HL-60/S4 treated with retinoic acid at 250 ng/mL for 4 days and 3 days (cell line): ENCODE data around the gene IGF2BP2.

Experiments used
- in situ Hi-C: fragments of 300-500 bp; cut with MboI; formaldehyde crosslinking; loops from 2 replicates; pipeline ENCODE4 v1.7.0; 2022; ENCODE audit warnings: low sequenced_read_pairs

Gene IGF2BP2

DNA sequence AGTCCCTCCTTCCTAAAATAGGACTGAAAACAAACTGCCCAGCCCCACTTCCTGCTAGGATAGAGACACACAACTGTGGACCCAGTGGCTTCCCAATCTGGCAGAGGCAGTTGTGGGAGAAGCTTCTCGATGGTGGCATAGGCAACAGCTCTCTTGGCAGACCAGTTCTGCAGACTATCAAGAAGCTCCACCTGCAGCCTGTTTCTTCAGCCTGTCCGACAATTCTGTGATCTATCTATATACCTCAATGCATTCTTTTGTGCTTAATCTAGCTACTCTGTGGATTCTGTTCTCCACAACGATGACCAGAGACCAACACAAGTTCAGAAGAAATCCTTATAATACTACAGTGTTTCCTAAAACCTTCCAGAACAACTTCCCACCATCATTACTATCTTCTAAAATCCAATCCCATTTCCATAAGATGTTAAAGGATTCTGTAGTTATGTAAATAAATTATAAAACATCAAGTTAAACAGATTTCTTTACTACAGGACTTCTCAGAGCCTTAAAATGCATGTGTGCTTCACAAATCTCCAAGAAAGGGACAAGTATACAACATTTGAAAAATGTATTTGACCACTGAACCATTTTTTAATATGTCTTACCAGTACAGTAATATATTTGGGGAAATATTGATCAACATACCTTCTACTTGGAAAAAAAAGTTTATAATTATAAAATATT is 57.7 kb downstream of the IGF2BP2 start:
- in situ Hi-C loops: no loop called here

DNA sequence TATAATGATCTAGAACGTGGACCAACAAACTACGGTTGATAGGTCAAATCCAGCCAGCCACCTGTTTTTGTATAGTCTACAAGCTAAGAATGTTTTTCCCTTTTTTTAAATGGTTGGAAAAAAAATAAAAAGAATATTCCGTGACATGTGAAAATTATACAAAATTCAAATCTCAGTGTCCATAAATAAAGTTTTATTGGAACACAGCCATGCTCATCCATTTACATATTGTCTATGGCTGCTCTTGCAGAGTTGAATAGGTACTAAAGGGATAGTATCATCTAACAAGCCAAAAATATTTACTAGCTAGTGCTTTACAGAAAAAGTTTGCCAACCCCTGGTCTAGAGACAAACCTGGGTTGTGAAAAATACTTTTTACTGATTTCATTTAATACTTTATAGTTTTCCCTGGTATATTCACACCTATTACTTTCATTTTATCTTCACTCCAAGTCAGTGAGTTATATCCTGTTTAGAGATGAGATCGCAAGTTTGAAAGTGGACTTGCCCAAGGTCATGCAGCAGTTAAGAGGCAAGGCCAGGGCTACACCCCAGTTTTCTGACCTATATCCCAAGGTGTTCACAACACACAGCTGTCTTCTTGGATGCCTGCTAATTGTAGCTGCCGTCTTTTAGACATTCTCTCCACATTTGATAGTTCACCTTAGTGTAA is 58.4 kb downstream of the IGF2BP2 start:
- in situ Hi-C loops: no loop called here

DNA sequence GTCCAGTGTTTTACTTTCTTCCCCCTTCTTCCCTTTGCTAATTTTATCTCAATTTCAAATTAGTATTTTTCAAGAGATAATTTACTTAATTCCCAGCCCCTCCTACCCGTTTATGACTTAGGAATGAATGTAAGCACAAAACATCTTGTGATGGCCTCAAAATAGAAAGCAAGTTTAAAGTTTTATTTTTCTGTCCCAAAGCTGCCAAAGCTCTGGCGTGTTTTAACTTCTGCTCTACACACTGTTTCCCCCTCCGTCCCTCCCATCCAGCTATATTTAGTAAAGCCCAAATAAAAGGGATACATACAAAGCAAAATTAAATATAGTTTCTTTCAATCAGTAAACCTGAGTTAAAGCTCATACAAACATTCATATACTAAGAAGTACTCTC is 59.9 kb downstream of the IGF2BP2 start:
- in situ Hi-C loops: no loop called here

DNA sequence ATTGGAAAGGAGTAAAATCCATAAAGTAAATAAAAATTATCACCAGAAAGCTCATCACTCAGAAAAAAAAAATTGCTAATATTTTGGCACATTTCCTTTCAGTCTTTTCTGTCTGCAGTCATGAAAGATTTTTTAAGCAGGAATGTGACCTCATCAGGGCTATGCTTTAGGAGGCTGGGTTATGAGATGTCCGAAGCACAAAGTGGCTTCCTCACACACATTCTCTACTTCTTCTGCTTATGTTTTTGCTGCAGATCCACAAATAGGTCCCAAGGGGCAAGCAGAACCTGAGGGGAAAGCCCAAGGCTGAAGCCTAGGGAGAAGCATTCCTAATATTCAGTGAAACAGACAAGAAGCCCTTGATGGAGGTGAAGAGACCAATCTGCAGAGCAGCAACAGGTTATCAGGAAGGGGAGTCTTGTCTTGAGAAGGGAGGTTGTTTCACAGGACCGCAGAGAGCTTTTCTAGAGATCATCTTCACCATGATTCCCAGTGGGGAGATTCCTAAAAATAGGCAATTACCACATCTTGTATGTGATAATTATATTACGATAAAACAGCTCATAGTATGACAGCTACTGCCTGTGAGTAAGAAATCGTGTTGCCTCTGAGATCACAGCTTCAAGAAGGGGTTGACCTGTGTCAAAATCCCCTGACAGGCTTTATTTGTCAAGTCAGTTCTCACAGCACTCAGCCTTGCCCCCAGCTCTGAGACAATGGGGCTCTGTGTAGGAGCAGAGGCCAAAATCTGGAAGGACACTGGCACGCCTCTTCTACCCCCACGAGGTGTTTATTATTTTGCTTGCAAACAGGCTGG is 60.5 kb downstream of the IGF2BP2 start:
- in situ Hi-C loops: no loop called here

DNA sequence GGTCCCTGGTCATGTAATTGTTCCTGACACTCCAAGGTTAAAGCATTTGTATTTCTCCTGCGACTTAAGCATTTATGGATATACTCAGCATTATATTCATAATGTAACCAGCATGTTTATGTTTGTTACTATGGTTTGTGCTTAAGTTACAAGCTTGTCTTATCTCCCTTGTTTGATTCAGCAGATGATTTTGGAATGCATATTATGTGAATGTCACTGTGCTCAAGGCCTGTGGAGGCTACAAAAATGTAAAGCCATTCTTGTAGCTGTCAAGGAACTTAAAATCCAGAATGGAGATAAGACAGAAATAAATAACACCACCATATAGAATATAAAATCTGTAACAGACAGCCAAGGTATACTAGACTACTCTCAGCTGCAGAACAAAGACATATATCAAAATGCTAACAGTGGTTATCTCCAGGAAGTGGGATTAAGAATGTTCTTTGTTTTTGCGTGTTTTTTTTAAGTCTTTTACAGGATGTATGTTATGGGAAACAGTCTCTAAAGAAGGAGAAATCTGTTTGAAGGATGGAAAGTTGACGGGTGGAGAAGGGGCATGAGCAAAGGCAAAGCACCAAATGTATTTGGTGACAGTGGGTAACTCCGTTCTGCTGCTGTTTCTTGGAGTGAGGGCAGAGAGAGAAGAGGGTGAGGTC is 61.4 kb downstream of the IGF2BP2 start:
- in situ Hi-C loops: no loop called here

DNA sequence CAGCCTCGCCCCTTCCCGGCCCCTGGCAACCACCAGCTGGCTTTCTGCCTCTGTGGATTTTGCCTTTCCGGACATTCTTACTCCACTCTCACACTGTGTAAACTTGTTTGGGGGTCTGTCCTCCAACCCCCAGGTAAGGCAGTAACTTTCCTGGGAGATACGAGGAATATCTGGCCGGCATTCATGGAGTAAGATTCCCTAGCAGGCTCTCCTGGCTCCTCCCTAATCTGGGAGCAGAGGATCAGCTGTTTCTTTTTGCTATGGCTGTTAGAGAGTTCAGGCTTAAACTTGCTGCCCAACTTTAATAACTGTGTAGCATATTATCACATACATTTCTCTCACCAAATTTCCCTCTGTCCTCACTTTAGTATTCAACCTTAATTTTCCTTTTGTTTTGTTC is 64.3 kb downstream of the IGF2BP2 start:
- in situ Hi-C loops: no loop called here

DNA sequence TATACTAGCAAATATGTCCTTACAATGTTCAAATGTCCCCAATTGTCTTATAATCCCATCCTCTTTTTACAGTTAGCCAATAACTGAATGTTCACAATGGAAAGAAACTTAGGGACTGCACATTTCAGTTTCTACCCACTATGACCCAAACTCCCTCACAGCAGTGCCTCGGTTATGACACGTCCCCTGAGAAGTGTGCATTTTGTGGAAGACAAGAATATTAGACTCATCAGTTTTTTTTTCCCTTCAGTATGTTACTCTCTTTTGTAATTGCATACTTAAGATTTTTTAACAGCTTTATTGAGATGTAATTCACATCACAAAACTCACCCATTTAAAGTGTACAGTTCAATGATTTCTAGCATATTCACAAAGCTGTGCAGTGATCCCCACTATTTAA is 64.8 kb downstream of the IGF2BP2 start:
- in situ Hi-C loops: no loop called here

DNA sequence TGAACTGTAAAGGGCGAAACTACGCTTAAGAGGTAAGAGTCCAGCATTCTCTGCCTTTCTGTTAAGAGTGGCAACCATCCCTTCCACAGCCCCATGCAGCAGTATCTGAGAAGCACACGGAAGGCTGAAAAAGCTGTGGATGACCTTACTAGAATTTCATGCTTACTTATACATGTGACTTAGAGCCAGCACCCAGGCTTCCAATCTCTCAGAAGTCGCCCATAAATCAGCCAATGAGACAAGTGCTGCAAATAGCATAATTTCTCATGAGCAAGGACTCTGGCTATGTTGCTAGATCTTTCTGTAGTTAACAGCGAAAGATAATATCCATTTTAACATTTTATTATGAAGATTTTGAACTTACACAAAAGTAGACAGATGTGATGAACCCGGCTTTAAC is 65.3 kb downstream of the IGF2BP2 start:
- in situ Hi-C loops: no loop called here

DNA sequence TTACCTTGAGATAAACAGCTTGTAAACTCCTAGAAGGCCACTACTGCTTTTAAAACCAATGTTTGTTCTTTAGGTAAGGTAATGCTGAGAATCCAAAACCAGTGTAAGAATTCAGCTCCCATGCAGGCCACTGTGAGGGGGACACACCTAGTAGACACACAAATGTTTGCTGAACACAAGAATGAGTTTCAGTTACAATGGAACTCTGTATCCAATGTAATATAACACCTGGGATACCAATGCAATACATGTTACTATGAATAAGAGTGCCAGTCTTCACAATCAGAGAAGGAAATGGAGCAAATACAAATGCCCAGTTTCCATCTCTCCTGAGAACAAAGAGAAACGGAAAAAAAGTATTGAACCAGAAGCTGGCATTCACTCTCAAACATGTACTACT is 65.9 kb downstream of the IGF2BP2 start:
- in situ Hi-C loops: no loop called here

DNA sequence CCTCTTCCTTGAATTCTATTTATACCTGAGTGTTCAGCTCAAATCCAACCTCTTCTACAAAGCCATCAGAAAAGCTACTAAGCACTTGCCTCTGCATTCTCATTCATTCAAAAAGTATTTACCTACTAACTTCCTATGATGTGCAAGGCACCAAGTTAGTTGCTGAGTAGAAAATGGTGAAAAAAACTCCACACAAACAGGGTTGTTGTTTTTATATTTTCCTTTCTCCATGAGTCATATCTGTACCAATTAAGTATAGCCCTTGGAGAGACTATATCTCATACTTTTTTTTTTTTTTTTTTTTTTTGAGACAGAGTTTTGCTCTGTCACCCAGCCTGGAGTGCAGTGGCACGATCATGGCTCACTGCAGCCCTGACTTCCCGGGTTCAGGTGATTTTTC is 67.7 kb downstream of the IGF2BP2 start:
- in situ Hi-C loops: no loop called here

DNA sequence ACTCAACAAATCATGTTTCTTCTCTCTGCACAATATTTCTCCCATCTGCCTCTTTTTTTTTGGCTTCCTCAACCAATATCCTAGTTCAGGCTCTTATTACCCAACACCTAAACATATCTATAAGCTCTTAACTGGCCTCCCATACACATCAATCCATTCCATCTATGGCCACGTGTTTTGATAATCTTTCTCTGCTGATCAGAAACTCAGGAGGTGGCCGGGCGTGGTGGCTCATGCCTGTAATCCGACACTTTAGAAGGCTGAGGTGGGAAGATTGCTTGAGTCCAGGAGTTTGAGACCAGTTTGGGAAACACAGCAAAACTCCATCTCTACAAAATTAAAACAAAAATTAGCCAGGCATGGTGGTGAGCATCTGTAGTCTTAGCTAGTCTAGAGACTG is 68.4 kb downstream of the IGF2BP2 start:
- in situ Hi-C loops: no loop called here

DNA sequence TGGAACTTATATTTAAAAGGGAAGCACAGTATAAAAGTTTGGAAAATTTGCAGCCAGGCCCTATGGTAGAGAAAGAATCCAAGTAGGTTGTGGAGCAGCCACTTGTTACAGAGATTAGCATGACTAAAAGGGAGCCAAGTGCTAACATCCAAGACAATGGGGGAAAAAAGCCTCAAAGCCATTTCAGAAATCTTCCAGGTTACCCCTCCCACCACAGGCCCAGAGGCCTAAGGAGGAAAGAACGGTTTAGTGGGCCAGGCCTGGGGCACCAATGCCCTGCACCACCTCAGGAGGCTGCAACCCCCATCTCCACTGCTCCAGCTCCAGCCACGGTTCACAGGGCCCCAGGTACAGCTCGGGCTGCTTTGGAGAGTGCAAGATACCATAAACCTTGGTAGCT is 69.9 kb downstream of the IGF2BP2 start:
- in situ Hi-C loops: no loop called here

DNA sequence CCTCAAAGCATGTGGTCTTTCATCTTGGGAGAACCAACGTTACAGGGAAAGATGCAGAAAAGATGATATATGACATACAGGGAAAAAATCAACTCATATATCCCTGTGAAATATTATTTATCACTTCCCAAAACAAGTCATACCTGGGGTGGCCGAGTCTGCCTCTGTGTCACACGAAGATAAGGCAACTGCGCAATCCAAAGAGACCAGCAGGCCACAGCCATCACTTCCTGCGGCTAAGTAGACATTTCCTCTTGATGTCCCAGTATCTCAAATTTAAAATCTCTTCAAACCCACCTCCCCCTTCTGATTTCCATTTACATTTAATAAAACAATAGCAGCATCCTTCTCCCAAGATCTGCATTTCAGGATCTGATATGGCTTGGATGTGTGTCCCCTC is 71.5 kb downstream of the IGF2BP2 start:
- in situ Hi-C loops: no loop called here

DNA sequence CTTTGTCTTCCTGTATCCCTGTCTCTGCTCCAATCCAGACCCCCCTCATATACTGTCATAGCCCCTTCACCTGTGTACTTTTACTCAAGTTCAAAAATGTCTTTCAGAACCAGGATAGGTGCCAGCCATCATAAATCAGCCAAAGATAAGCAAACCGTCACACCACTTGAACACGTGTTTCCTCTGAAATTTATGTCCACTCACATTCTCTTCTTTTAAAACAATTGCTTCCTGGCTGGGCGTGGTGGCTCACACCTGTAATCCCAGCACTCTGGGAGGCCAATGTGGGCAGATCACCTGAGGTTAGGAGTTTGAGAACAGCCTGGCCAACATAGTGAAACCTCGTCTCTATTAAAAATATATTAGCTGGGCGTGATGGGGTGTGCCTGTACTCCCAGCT is 74.1 kb downstream of the IGF2BP2 start:
- in situ Hi-C loops: no loop called here

DNA sequence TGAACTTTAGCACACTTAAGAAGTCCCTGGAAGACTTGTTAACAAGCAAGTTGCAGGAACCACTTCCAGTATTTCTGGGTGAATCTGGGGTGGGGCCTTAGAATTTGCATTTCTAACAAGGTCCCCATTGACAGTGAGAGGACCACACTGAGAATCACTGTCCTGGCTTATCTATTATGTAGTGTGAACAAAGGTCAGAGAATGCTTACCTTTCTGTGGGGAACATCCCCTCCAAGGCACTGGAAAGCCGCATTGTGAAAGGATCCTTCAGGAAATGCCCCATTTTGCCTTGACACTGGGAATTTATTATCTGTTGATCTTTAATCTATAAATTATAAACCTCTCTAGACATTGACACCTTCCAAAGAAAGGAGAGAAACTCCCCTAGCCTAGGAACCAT is 74.8 kb downstream of the IGF2BP2 start:
- in situ Hi-C loops: no loop called here

DNA sequence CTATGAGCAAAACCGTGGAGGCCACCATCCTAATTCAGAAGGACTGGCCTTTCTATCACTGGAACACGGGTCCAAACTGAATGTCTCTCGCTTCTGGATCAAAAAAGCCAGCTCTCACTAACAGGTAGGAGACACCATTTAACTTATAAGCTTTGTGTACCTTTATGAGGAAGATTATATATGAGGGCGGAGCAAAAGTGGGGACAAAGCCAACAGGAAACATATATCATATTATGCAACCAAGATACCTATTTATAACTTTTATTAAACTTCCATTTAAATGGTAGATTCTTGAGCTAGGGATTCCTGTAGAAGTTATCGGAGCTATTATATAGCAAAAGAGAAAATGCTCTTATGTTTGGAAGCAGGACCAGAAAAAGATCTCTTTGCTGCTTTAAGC is 78.4 kb downstream of the IGF2BP2 start:
- in situ Hi-C loops: no loop called here

DNA sequence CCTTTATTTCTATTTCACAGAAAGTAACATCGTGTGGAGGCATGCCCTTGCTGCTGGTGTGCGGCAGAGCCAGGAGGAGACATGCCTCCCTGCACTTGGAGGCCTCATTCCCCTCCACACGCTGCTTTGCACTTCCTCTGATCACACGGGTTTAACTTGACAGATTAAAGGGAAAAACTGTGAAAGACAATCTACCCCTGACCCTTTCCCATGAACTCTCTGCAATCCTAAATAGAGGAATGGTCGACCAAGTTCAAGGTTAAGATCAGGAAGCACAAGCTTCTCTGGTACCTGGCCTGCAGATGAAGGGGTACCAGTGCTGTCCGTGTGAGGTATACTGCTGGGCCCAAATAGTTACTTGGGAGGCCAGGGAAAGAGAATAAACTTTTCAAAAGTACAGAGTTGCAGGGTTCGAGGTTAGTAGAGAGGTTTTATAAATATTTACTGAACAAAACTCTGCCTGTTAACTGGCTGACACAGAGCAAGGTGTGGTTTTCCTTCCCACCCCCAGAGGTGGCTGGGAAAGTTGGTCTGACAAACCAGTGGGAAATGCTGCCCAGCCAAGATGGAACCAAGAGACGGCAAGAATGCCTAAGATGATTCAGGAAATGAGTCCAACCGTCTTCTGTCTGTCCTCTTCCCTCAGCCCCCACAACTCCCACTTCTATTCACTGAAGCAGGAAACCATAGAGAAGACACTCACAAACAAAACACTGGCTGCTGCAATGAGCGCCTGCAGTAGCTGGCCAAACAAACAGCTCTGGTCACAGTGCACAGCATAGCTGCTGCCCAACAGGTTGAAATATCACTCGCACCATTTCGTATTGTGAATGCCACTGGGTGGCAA is 79.6 kb downstream of the IGF2BP2 start:
- in situ Hi-C loops: no loop called here

DNA sequence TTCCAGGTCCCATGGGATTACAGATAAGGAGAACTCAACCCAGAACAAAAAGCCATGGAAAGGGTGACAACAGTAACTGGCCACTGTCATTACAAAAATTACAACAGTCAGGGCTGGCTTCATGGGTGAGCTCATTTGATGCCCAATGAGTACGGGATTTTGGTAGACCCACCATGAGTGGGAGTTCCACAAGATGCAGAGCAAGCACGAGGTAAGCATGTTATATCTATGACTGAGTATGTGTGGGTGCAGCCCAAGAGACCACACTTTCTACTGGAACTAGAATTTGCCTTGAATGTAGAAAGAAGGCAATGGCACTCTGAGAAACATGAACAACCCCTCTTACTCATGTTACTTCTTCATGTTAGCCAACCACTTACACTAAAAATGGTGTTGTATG is 83.3 kb downstream of the IGF2BP2 start:
- in situ Hi-C loops: no loop called here

DNA sequence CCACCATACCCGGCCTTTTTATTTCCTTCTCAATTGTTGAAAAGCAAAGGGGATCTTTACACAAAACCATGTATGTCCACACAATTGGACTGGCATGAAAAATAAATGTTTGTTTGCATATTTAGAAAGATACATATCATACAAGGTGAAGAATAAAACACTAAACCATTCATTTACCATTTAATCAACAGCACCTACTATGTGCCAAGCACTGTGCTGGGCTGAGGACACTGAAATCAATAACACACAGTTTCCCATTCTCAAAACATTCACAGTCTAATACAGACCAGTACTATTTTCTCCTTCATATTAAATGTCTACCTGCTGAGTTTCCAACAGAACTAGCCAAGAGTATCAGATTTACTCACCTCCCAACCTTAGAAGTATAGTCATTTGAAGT is 84.7 kb downstream of the IGF2BP2 start:
- in situ Hi-C loops: no loop called here

DNA sequence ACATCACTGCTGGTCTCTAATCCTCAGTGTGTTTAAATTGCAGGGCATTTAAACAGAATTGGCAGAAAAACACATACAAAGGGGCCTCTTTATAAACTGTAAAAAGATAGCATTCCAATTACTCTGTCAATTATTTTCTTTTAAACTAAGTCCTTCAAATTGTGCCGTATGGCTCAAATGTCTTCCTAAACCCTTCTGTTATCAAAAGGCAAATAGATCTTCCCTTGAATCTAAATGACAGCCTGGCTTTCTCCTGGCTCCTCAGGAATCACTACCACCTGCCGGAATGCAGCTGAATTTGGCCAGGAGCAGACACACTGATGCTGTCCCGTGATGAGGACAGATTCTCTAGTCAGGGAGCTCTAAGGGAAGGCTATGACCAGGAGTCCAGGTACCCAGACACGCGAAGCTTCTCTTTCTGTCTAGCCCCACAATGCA is 85.6 kb downstream of the IGF2BP2 start:
- in situ Hi-C loops: no loop called here
